Panc1 (cell line): ENCODE measurements around the gene CARD8. TPM values are rescaled to one million over a fixed set of nuclear protein-coding genes. Genes with fewer than 3 reads are reported as not detected.
"Not testable (repeated sequence)": the region's sequence is repeated elsewhere in the genome, so short reads cannot be mapped to it uniquely, and the experiment has no call there.

ENCODE experiments used
- ATAC-seq: fragments of 200-7000 bp; cut with Tn5 transposase; 2 replicates; pipeline ENCODE4 v1.9.1; 2020; ENCODE audit warnings: mild to moderate bottlenecking, moderate library complexity
- BruUV-seq: library from RNA; stranded (reverse); fragments of 400-500 nt; replicated peaks from 2 replicates; lab custom pipeline; 2021; lab: Mats Ljungman, UMichigan
- CTCF ChIA-PET: fragments of 300-600 bp; sonication (Branson Sonifier 250); formaldehyde crosslinking; loops from one replicate; lab custom pipeline; 2022; ENCODE audit warnings: antibody characterized with exemption; lab: Charles Lee
- POLR2A ChIA-PET: fragments of 300-600 bp; sonication (Branson Sonifier 250); formaldehyde crosslinking; loops from one replicate; lab custom pipeline; 2022; ENCODE audit warnings: antibody characterized with exemption; lab: Charles Lee
- DNase-seq: peaks from one replicate; pipeline ENCODE4 v3.0.0-alpha.2; 2010; ENCODE audit warnings: low read depth, low spot score
- H3K27ac ChIP-seq: 2 replicates; pipeline ENCODE4 v1.5.1; 2011; ENCODE audit warnings: mild to moderate bottlenecking, low read length, inconsistent platforms
- H3K27me3 ChIP-seq: fragments of 200-500 bp; sonication (Bioruptor generic); 2 replicates; pipeline ENCODE4 v1.6.0; 2014; ENCODE audit warnings: low read length, inconsistent platforms; ENCODE audit not compliant: control insufficient read depth, insufficient read depth
- H3K36me3 ChIP-seq: fragments of 200-500 bp; sonication (Bioruptor generic); 2 replicates; pipeline ENCODE4 v1.5.1; 2014; ENCODE audit warnings: inconsistent platforms, mild to moderate bottlenecking, low read length, moderate library complexity; ENCODE audit not compliant: control insufficient read depth, insufficient read depth
- H3K4me1 ChIP-seq: 2 replicates; pipeline ENCODE4 v1.5.1; 2011; ENCODE audit warnings: inconsistent platforms, mild to moderate bottlenecking, low read length, moderate library complexity; ENCODE audit not compliant: control insufficient read depth, insufficient read depth
- H3K4me3 ChIP-seq, 2 experiments: 2 replicates each; pipeline ENCODE4 v1.5.1; 2011 to 2012; ENCODE audit warnings: low read depth in 2 of 2, low read length in 2 of 2, mild to moderate bottlenecking in 2 of 2, inconsistent platforms in 1 of 2, moderate library complexity in 1 of 2
- H3K9me3 ChIP-seq: fragments of 200-500 bp; sonication (Bioruptor generic); 2 replicates; pipeline ENCODE4 v1.5.1; 2014; ENCODE audit warnings: low read depth, mild to moderate bottlenecking, inconsistent platforms, low read length, moderate library complexity; ENCODE audit not compliant: control insufficient read depth, insufficient read depth
- POLR2AphosphoS5 ChIP-seq: IDR thresholded peaks from 2 replicates; pipeline ENCODE4 v1.6.1; 2012; ENCODE audit warnings: mild to moderate bottlenecking, low read depth, low read length, moderate library complexity
- SIN3A ChIP-seq: IDR thresholded peaks from 2 replicates; pipeline ENCODE4 v1.6.1; 2012; ENCODE audit warnings: low read depth, mild to moderate bottlenecking, low read length, moderate library complexity, borderline replicate concordance; ENCODE audit not compliant: insufficient read depth
- TCF7L2 ChIP-seq: IDR thresholded peaks from 2 replicates; pipeline ENCODE4 v1.6.1; 2011; ENCODE audit warnings: mild to moderate bottlenecking, low read depth, low read length, inconsistent platforms
- in situ Hi-C: cut with HindIII; loops from 2 replicates; pipeline ENCODE4 v1.10.0; 2016; ENCODE audit warnings: low sequenced_read_pairs, low pct_unique_long_range_greater_than_20kb
- intact Hi-C: fragments of 100-400 bp; cut with micrococcal nuclease; formaldehyde crosslinking; loops from one replicate; pipeline ENCODE4 v1.10.0; 2022; ENCODE audit not compliant: unreplicated experiment
- total RNA-seq: library from RNA; stranded (reverse); gene quantifications from one replicate; pipeline ENCODE4 v1.2.1, GENCODE V29; 2021; ENCODE audit not compliant: unreplicated experiment
- TF ChIP-seq, protein P1 (sequence below), 2 experiments: IDR thresholded peaks; 2 replicates each; pipeline ENCODE4 v1.6.1; 2011 to 2012; ENCODE audit warnings: low read depth in 2 of 2, control low read depth in 1 of 2, low read length in 1 of 2, mild to moderate bottlenecking in 1 of 2, moderate library complexity in 1 of 2; ENCODE audit not compliant: insufficient read depth in 1 of 2
- TF ChIP-seq, protein P2 (sequence below): fragments of 450-650 bp; IDR thresholded peaks from 2 replicates; pipeline ENCODE4 v1.5.1; 2017; ENCODE audit warnings: mild to moderate bottlenecking

Gene CARD8
- total RNA-seq, 1 experiment from 2014 or later, result 19.9 TPM

DNA sequence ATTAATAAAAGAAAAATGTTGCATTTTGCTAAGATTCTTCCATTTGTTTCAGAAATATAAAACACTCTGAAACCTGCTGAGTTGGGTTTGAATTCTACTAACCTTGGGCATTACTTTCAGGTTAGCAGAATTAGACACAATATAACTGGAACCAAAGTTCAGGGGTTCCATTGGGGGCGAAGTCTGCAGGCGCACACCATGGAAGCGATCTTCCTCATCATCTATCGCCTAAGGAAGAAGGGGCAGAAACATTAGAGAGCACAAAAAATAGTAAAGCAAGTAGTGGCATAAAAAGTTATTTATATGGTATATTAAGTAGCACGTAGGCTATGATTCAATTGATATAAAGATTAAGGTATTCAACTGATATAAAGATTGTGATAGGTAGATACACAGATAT is 34.1 kb downstream of the CARD8 start:
- Histone ChIP-seq H3K27ac (no peak overlapping the region), H3K27me3 (no peaks in the 10 kb centered on the region), H3K36me3 (no peaks in the 10 kb centered on the region), H3K4me1 (no peaks in the 10 kb centered on the region), H3K9me3 (no peaks in the 10 kb centered on the region), H3K4me3 (no peak overlapping the region)
- TF ChIP-seq, protein P1, sequence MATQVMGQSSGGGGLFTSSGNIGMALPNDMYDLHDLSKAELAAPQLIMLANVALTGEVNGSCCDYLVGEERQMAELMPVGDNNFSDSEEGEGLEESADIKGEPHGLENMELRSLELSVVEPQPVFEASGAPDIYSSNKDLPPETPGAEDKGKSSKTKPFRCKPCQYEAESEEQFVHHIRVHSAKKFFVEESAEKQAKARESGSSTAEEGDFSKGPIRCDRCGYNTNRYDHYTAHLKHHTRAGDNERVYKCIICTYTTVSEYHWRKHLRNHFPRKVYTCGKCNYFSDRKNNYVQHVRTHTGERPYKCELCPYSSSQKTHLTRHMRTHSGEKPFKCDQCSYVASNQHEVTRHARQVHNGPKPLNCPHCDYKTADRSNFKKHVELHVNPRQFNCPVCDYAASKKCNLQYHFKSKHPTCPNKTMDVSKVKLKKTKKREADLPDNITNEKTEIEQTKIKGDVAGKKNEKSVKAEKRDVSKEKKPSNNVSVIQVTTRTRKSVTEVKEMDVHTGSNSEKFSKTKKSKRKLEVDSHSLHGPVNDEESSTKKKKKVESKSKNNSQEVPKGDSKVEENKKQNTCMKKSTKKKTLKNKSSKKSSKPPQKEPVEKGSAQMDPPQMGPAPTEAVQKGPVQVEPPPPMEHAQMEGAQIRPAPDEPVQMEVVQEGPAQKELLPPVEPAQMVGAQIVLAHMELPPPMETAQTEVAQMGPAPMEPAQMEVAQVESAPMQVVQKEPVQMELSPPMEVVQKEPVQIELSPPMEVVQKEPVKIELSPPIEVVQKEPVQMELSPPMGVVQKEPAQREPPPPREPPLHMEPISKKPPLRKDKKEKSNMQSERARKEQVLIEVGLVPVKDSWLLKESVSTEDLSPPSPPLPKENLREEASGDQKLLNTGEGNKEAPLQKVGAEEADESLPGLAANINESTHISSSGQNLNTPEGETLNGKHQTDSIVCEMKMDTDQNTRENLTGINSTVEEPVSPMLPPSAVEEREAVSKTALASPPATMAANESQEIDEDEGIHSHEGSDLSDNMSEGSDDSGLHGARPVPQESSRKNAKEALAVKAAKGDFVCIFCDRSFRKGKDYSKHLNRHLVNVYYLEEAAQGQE (IDR thresholded peaks at IDR 0.05; ENCODE audit: insufficient read depth in 1 of 2, low read depth in 2 of 2, low read length in 1 of 2), result no peak
- TF ChIP-seq POLR2AphosphoS5 (no peak), SIN3A (no peak), TCF7L2 (no peak)
- TF ChIP-seq, protein P2, sequence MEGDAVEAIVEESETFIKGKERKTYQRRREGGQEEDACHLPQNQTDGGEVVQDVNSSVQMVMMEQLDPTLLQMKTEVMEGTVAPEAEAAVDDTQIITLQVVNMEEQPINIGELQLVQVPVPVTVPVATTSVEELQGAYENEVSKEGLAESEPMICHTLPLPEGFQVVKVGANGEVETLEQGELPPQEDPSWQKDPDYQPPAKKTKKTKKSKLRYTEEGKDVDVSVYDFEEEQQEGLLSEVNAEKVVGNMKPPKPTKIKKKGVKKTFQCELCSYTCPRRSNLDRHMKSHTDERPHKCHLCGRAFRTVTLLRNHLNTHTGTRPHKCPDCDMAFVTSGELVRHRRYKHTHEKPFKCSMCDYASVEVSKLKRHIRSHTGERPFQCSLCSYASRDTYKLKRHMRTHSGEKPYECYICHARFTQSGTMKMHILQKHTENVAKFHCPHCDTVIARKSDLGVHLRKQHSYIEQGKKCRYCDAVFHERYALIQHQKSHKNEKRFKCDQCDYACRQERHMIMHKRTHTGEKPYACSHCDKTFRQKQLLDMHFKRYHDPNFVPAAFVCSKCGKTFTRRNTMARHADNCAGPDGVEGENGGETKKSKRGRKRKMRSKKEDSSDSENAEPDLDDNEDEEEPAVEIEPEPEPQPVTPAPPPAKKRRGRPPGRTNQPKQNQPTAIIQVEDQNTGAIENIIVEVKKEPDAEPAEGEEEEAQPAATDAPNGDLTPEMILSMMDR, result no peak
- DNase-seq (no peak), ATAC-seq (no peak)
- CTCF ChIA-PET, result no interaction called here
- intact Hi-C loops (no loop called here), in situ Hi-C loops (no loop called here)
- BruUV-seq, result no TSS peak
- POLR2A ChIA-PET, result no interaction called here

DNA sequence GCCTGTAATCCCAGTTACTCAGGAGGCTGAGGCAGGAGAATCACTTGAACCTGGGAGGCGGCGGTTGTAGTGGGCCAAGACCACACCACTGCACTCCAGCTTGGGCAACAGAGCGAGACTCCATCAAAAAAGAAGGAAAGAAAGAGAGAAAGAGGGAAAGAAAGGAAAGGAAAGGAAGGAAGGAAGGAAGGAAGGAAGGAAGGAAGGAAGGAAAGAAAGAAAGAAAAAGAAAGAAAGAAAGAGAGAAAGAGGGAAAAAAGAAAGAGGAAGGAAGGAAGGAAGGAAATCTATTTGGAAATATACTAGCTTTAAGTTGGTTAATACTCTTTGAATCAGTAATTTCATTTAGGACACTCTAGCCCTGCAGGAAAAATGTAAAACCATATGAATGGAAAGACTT is 34.9 kb downstream of the CARD8 start:
- POLR2A ChIA-PET, H3K27me3 ChIP-seq: not testable (repeated sequence)

DNA sequence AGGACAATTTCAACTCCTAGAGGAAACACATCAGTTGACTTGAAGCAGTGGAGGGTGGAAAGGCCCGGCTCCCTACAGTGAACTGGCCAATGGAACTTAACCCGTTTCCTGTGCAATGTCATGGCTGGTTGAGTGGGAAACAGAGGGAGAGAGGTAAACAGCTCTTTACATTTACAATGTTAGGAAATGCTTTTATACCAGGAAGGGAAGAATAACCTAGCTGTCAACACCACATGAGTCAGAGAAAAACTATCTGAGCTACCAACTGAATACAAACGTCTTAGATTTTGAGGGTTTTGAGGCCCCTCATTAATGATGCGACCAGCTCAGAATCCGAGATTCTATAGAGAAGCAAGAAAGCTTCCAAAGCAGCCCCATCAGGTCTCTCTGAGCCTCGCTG is 36.7 kb downstream of the CARD8 start:
- ATAC-seq, result no peak
- intact Hi-C loops, result no loop called here
- H3K27ac ChIP-seq, result no peak overlapping the region
- H3K4me1 ChIP-seq, result no peaks in the 10 kb centered on the region
- H3K27me3 ChIP-seq, result no peaks in the 10 kb centered on the region
- POLR2A ChIA-PET, result no interaction called here
- H3K36me3 ChIP-seq, result no peaks in the 10 kb centered on the region
- TF ChIP-seq, protein P2, result no peak
- no peak for TF ChIP-seq POLR2AphosphoS5
- TF ChIP-seq, protein P1 (IDR thresholded peaks at IDR 0.05; ENCODE audit: insufficient read depth in 1 of 2, low read depth in 2 of 2, low read length in 1 of 2), result no peak
- TF ChIP-seq SIN3A, result no peak
- no peak for TF ChIP-seq TCF7L2
- no peak for DNase-seq
- BruUV-seq, result no TSS peak
- no peaks in the 10 kb centered on the region for H3K9me3 ChIP-seq
- in situ Hi-C loops, result no loop called here
- H3K4me3 ChIP-seq, result no peak overlapping the region
- CTCF ChIA-PET, result no interaction called here

More for the DNA sequence above, 34.9 kb downstream of the CARD8 start:
- ATAC-seq, in situ Hi-C loops, H3K27ac ChIP-seq, H3K36me3 ChIP-seq, DNase-seq, H3K4me3 ChIP-seq, H3K9me3 ChIP-seq, intact Hi-C loops, BruUV-seq, CTCF ChIA-PET, H3K4me1 ChIP-seq: not testable (repeated sequence)
